ENCODE data around the gene MEGF9.

- TF ChIP-seq POLR2AphosphoS5 (IDR thresholded peaks at IDR 0.05; ENCODE audit: low read depth, low read length) (no peak), POLR2A (IDR thresholded peaks at IDR 0.05; ENCODE audit: low read depth, low read length) (no peak), SPI1 (IDR thresholded peaks at IDR 0.05; ENCODE audit: low read depth, low read length) (no peak), TAF1 (IDR thresholded peaks at IDR 0.05; ENCODE audit: low read depth, low read length) (no peak)
Measured at GRCh38 chr9:120697448-120697847, 16.8 kb downstream of the MEGF9 start.

Measured in GM12891 (cell line).